Urinary bladder (tissue), 4 donors: ENCODE measurements around the gene VMP1. TPM values are rescaled to one million over a fixed set of nuclear protein-coding genes. Genes with fewer than 3 reads are reported as not detected.
"Not testable (repeated sequence)": the region's sequence is repeated elsewhere in the genome, so short reads cannot be mapped to it uniquely, and the experiment has no call there.

Experiments used
- DNase-seq: peaks from one replicate; pipeline ENCODE4 v3.0.0-alpha.2; 2015; ENCODE audit errors: extremely low spot score
- H3K27ac ChIP-seq: one replicate; pipeline ENCODE4 v1.5.1; 2013; ENCODE audit warnings: low read depth, mild to moderate bottlenecking, moderate library complexity
- H3K36me3 ChIP-seq: one replicate; pipeline ENCODE4 v1.6.1; 2013; ENCODE audit warnings: mild to moderate bottlenecking, moderate library complexity; ENCODE audit not compliant: insufficient read depth
- H3K4me1 ChIP-seq: one replicate; pipeline ENCODE4 v1.6.1; 2013; ENCODE audit warnings: mild to moderate bottlenecking, moderate library complexity; ENCODE audit not compliant: insufficient read depth
- H3K4me3 ChIP-seq: one replicate; pipeline ENCODE4 v1.5.1; 2013; ENCODE audit warnings: low read depth, low read length
- WGBS: extraction: QIAGEN DNeasy Blood & Tissue Kit; methylation state at CpG from one replicate; pipeline ENCODE4 v1.1.7; 2013; 5-methylcytosine and 5-hydroxymethylcytosine counted together
- polyA plus RNA-seq: library from polyadenylated mRNA; stranded (reverse); fragments of 200-250 nt; gene quantifications from one replicate; pipeline ENCODE4 v1.2.3, GENCODE V29; 2013
- total RNA-seq: library from RNA; depleted of rRNA; stranded (reverse); fragments of >200 nt; gene quantifications from one replicate; pipeline ENCODE4 v1.2.3, GENCODE V29; 2014
- donor health status: healthy with polysubstance abuse.
- donor health status: healthy.

Gene VMP1
- total and polyA plus RNA-seq, 2 donors, result 157 to 231 TPM

- H3K36me3 ChIP-seq, DNase-seq, H3K4me1 ChIP-seq, H3K27ac ChIP-seq: not testable (repeated sequence)
- 36% methylated on average over 7 of the region's 7 CpGs for WGBS
- peak overlapping the region; percentile 13 for H3K4me3 ChIP-seq
Observed at GRCh38 chr17:59841091-59841881, 133.8 kb downstream of the VMP1 start.

- H3K4me3 ChIP-seq, H3K4me1 ChIP-seq, H3K36me3 ChIP-seq, H3K27ac ChIP-seq, DNase-seq: not testable (repeated sequence)
- WGBS, result 71% methylated on average over 4 of the region's 4 CpGs
Observed at GRCh38 chr17:59841882-59842263, 134.4 kb downstream of the VMP1 start.

- peaks cover 1% of the 10 kb centered on the region for H3K4me1 ChIP-seq
- H3K27ac ChIP-seq, result no peak overlapping the region
- DNase-seq, result no peak
- no peaks in the 10 kb centered on the region for H3K36me3 ChIP-seq
- WGBS, result 86% methylated on average over 13 of the region's 13 CpGs
- no peak overlapping the region for H3K4me3 ChIP-seq
Observed at GRCh38 chr17:59842901-59843652, 135.6 kb downstream of the VMP1 start.

- Histone ChIP-seq H3K4me3 (no peak overlapping the region), H3K27ac (no peak overlapping the region), H3K36me3 (no peaks in the 10 kb centered on the region), H3K4me1 (peaks cover 3% of the 10 kb centered on the region)
- 73% methylated on average over 3 of the region's 3 CpGs for WGBS
- no peak for DNase-seq
Observed at GRCh38 chr17:59844884-59845594, 137.6 kb downstream of the VMP1 start.

- no peak overlapping the region for H3K4me3 ChIP-seq
- peaks cover 3% of the 10 kb centered on the region for H3K4me1 ChIP-seq
- DNase-seq, result no peak
- H3K36me3 ChIP-seq, result no peaks in the 10 kb centered on the region
- WGBS, result 42% methylated on average over 3 of the region's 3 CpGs
- H3K27ac ChIP-seq, result peak overlapping the region; percentile 73
Observed at GRCh38 chr17:59845595-59846393, 138.3 kb downstream of the VMP1 start.

GRCh38 chr17:59846394-59847165 is 139.1 kb downstream of the VMP1 start:
- 14% methylated on average over 7 of the region's 7 CpGs for WGBS
- H3K27ac ChIP-seq, result peak overlapping the region; percentile 73
- H3K4me3 ChIP-seq, result no peak overlapping the region
- H3K4me1 ChIP-seq, result peaks cover 3% of the 10 kb centered on the region
- no peaks in the 10 kb centered on the region for H3K36me3 ChIP-seq
- DNase-seq, result no peak

GRCh38 chr17:59848385-59848668 is 140.9 kb downstream of the VMP1 start:
- H3K36me3 ChIP-seq, result no peaks in the 10 kb centered on the region
- WGBS, result 94% methylated on average over 6 of the region's 6 CpGs
- H3K4me3 ChIP-seq, result no peak overlapping the region
- DNase-seq, result no peak
- peaks cover 3% of the 10 kb centered on the region for H3K4me1 ChIP-seq
- no peak overlapping the region for H3K27ac ChIP-seq

- no peak for DNase-seq
- 73% methylated on average over 7 of the region's 7 CpGs for WGBS
Observed at GRCh38 chr17:59848778-59849177, 141.3 kb downstream of the VMP1 start.

GRCh38 chr17:59850311-59850710 is 142.9 kb downstream of the VMP1 start:
- H3K27ac ChIP-seq, H3K36me3 ChIP-seq, H3K4me3 ChIP-seq, DNase-seq, H3K4me1 ChIP-seq: not testable (repeated sequence)
- WGBS, result 88% methylated on average over 15 of the region's 15 CpGs

More at GRCh38 chr17:59848778-59849177, 141.3 kb downstream of the VMP1 start:
- Histone ChIP-seq H3K36me3 (no peaks in the 10 kb centered on the region), H3K27ac (no peak overlapping the region), H3K4me3 (no peak overlapping the region), H3K4me1 (peaks cover 3% of the 10 kb centered on the region)

GRCh38 chr17:59851439-59852375 is 144.3 kb downstream of the VMP1 start:
- peaks cover 2% of the 10 kb centered on the region for H3K4me1 ChIP-seq

GRCh38 chr17:59852847-59853167 is 145.4 kb downstream of the VMP1 start:
- 97% methylated on average over 7 of the region's 7 CpGs for WGBS
- not testable (repeated sequence) for DNase-seq, H3K4me1 ChIP-seq, H3K36me3 ChIP-seq, H3K4me3 ChIP-seq, H3K27ac ChIP-seq

More at GRCh38 chr17:59851439-59852375, 144.3 kb downstream of the VMP1 start:
- WGBS, result 24% methylated on average over 14 of the region's 14 CpGs
- Histone ChIP-seq H3K4me3 (no peak overlapping the region), H3K27ac (peak overlapping the region; percentile 45), H3K36me3 (no peaks in the 10 kb centered on the region)
- DNase-seq, result no peak
